ENCODE data around the gene LDB3. TPM values are rescaled to one million over a fixed set of nuclear protein-coding genes. Genes with fewer than 3 reads are reported as not detected.

Gene LDB3
- total RNA-seq, 3 donors from 2014 or later: 0.03 to 0.24 TPM; not detected in 1

DNA sequence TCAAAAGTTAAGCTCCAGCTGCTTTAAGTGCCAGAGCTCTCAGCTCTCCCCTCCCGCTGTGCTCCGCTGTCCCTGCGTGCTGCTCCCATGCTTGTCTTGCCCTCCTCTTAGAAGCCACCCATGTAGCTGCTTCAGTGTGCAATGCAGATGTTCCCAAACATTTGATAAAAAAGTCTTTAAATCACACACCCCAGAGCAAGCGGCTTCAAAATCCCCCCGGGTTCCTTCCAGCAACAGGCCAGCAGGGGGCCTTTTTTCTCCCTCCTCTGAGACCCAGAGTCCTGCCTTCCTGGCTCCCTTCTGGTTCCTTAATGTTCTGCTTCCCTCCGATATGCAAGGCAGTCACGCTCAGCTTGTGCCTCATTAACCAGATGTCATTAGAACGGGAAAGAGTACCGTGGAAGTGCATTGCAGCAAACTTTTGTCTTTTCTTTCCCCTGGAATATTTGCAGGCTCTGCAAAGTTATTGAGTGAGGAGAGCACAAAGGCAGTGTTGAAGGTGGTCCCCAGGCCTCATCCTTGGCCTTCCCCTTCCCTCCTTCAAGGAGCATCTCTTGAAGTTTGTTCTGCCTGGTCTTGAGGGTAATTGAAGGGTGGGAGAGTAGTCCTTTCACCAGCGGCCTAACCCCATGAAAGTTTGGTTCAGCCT, 25.5 kb downstream of the LDB3 start:
- Mint-ChIP-seq H3K36me3 (ENCODE audit: insufficient read depth) (no peaks in the 10 kb centered on the region), H3K27me3 (ENCODE audit: low read depth) (no peaks in the 10 kb centered on the region), H3K9me3 (no peaks in the 10 kb centered on the region), H3K4me3 (no peak overlapping the region), H3K4me1 (ENCODE audit: low read depth) (no peaks in the 10 kb centered on the region)
- peak; percentile 26 for DNase-seq
- peak in 1 of 2 donors; percentile 58 for ATAC-seq

DNA sequence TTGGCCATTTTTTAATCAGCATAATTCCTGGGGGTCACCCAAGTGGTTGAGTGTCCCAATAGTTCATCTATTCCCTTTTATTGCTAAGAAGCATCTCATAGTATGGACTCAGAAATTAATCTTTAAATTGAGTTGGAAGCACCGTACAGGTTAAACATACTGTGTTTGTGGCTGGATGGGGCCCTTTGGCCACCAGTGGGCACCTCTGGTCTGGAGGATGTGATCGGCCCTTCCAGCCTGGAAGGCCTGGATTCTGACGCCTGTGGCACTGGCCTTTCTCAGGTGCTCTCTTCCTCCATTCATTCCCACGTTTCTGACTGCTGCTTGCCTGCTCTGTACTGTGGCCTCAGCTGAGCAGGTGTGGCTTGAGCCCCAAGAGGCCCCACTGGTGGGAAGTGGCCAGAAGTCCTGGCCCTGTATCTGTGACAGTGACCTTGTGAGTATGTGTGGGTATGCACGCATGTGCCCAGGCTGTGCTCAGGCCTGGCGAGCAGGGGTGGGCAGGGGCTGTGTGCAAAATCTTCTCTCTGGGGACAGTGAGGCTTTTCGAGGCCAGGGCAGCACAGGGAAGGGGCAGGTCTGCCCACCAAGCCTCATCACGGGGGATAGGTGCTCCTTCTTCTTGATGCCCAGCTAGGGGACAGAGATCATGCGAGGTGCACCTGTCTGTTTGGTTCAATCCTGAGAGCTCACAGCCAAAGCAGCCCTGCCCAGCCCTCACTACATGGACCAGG, 30.1 kb downstream of the LDB3 start:
- Mint-ChIP-seq H3K4me1 (ENCODE audit: low read depth) (no peaks in the 10 kb centered on the region), H3K4me3 (no peak overlapping the region), H3K27me3 (ENCODE audit: low read depth) (no peaks in the 10 kb centered on the region), H3K36me3 (ENCODE audit: insufficient read depth) (no peaks in the 10 kb centered on the region), H3K9me3 (no peaks in the 10 kb centered on the region)
- DNase-seq (no peak), ATAC-seq (no peak)

DNA sequence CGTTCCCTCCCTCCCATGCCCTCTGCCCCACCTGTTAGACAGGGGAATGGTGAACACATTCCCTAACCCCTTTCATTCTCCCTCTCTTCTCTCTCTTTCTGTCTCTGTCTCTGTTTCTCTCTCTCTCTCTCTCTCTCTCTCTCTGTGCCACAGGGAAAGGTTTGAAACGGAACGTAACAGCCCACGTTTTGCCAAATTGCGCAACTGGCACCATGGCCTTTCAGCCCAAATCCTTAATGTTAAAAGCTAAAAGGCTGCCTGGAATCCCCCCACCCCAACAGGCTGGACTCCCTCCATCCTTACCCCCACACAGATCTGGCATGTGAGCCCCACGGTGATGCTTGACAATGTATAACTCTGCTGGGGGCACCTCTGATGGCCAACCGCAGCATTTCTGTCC, 30.8 kb downstream of the LDB3 start:
- ATAC-seq (no peak), DNase-seq (no peak)
- H3K9me3 Mint-ChIP-seq: no peaks in the 10 kb centered on the region
- no peak overlapping the region for H3K4me3 Mint-ChIP-seq
- H3K27me3 Mint-ChIP-seq (ENCODE audit: low read depth): no peaks in the 10 kb centered on the region
- H3K36me3 Mint-ChIP-seq (ENCODE audit: insufficient read depth): no peaks in the 10 kb centered on the region
- no peaks in the 10 kb centered on the region for H3K4me1 Mint-ChIP-seq (ENCODE audit: low read depth)

DNA sequence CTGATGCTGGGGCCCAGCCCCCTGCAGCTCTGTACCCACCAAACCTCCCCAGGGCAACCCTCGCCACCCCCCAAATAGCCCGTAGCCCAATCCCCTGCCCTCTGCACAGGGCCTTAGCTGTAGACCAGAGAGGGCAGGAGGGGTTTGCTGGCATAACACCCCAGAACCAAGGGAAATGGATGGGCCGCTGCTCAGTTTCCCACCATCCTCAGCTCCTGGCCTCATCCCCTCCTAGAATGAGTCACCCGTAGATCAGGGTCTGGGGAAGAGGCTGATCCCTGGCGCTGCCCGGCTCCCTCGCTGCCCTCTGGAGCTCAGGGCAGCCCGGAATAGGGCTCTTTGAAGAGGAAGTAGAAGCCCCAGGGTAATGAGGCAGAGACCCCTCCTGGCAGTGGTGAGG, 31.2 kb downstream of the LDB3 start:
- no peaks in the 10 kb centered on the region for H3K4me1 Mint-ChIP-seq (ENCODE audit: low read depth)
- H3K4me3 Mint-ChIP-seq: no peak overlapping the region
- ATAC-seq (no peak), DNase-seq (no peak)
- no peaks in the 10 kb centered on the region for H3K36me3 Mint-ChIP-seq (ENCODE audit: insufficient read depth)
- no peaks in the 10 kb centered on the region for H3K27me3 Mint-ChIP-seq (ENCODE audit: low read depth)
- no peaks in the 10 kb centered on the region for H3K9me3 Mint-ChIP-seq

DNA sequence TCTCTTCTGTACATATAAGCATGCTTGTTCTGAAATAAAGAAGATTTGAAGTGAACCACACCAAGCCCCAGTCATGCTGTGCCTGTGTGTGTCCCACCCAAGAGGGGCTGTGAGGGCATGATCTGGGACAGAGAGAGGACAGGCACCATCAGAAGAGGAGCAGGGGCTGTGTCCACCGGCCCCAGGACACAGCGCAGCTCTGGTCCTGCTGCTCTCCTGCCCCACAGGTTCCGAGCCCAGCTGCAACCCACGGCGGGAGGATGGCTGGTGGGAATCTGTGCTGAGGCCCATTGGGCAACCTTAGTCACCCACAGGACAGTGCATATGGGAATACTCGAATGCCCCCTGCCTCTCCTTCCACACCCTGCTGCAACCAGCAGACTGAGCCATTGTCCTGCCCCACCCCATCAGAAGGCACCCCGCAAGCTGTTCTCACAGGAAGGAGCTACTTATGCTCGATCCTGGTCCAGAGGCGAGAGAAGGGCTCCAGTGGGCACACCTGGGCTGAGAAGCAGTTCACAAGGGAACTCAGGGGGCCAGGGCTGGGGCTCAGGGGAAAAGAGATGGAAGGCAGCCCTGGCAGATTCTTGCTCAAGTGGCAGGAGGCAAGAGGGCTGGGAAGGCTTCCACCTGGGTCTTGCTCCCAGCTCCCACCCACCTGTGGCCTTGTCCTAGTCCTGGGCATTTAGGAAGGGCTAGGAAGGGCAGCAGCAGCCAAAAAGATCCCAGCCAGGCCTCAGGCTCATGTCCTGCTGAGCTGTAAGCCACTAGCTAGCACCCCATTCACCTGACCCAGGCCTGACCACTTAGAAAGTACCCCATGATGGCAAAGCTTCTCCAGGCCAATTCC, 31.9 kb downstream of the LDB3 start:
- Mint-ChIP-seq H3K27me3 (ENCODE audit: low read depth) (no peaks in the 10 kb centered on the region), H3K4me3 (no peak overlapping the region), H3K36me3 (ENCODE audit: insufficient read depth) (no peaks in the 10 kb centered on the region), H3K9me3 (no peaks in the 10 kb centered on the region), H3K4me1 (ENCODE audit: low read depth) (no peaks in the 10 kb centered on the region)
- ATAC-seq (no peak), DNase-seq (no peak)

DNA sequence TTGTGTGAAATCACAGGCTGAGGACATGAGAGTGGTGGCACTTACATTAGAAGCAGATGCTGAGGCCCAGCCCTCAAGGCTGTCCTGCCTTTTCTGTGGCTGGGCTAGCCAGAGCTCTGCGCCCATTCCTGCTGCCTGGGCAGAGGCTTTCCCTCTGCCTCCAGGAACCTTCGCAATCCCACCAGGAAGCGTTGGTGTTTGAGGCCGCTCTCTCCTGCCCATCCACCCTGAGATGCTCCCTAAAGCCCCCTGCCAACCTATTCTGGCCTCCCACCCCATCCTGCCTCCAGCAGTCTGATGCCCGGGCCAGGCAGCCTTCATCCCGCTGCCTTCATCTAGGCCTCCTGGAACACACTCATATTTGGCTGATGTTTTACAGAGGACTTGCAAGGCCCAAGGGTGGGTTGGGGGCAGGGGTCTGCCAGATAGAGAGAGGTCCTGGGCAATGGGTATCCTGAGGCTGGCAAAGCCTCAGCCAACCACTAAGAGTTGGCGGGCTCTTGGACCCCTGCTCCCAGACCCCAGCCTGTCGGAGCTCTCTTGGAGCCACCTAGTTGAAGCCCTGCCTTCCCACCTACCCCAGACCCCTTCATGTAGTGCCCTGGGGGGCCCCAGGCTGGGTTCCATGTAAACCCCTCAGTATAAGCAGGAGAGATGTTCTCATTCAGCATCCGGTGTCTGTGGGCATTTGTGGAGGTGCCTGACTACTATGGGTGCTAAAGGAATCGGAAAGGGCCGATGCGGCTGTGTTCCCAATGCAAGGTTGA, 32.7 kb downstream of the LDB3 start:
- Mint-ChIP-seq H3K4me3 (no peak overlapping the region), H3K36me3 (ENCODE audit: insufficient read depth) (no peaks in the 10 kb centered on the region), H3K27me3 (ENCODE audit: low read depth) (no peaks in the 10 kb centered on the region), H3K4me1 (ENCODE audit: low read depth) (no peaks in the 10 kb centered on the region), H3K9me3 (no peaks in the 10 kb centered on the region)
- DNase-seq: no peak
- no peak for ATAC-seq

DNA sequence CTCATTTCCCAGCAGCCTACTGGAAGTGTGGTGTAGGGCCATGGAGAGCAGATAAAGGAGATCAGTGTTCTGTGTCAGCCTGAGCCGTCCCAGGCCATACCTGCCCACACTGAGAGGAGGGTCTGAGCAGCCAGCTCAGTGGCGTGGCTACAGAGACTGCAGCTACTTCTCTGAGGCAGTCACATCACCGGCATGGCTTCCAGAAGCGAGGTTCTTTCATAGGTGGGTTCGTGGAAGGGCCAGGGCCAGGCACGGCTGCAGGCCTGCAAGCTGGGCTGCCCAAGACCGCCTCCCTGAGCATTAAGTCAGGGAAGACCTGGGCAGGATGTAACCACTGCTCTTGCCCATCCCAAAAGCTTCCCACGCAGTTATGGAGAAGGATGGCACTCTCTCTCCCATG, 34.9 kb downstream of the LDB3 start:
- H3K4me3 Mint-ChIP-seq: no peak overlapping the region
- ATAC-seq (no peak), DNase-seq (no peak)
- H3K9me3 Mint-ChIP-seq: no peaks in the 10 kb centered on the region
- no peaks in the 10 kb centered on the region for H3K4me1 Mint-ChIP-seq (ENCODE audit: low read depth)
- no peaks in the 10 kb centered on the region for H3K27me3 Mint-ChIP-seq (ENCODE audit: low read depth)
- H3K36me3 Mint-ChIP-seq (ENCODE audit: insufficient read depth): no peaks in the 10 kb centered on the region

DNA sequence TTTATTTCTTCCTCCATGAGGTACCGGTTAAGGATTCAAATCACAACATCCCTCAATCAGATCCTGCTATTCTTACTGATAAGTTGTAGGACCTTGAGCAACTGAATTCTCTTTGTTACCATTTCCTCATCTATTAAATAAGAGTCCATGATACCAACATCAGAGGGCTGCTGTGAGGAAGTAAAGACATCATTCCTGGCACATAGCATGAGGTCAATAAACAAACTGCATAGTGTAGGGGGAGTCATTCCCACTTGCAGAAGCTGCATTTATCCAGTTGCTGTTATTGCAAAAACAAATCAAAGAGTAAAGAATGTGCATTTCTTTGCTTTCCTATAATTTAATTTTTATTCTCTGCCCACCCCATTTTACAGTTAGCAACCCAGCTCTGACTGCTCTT, 36.8 kb downstream of the LDB3 start:
- Mint-ChIP-seq H3K9me3 (no peaks in the 10 kb centered on the region), H3K4me1 (ENCODE audit: low read depth) (peaks cover 2% of the 10 kb centered on the region), H3K27me3 (ENCODE audit: low read depth) (no peaks in the 10 kb centered on the region), H3K4me3 (no peak overlapping the region), H3K36me3 (ENCODE audit: insufficient read depth) (no peaks in the 10 kb centered on the region)
- no peak for DNase-seq
- no peak for ATAC-seq

DNA sequence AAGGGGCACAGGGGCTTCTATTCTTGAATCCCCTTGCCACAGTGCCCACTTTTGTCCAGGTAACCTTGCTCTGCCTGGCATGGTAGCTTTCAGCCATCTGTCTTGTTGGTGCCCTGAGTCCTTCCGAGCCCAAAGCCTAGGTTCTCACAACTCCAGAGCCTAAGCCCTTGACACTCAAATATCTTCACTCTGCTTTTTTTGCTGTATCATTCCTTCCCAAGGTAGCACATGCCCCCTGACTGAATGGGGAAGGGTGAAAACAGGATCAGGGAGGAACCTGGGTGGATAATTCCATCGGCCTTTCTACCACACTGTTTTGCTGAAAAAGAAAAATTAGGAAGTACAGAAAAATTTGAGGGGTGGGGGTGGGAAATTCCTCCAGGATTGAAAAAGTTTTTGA, 37.6 kb downstream of the LDB3 start:
- Mint-ChIP-seq H3K27me3 (ENCODE audit: low read depth) (no peaks in the 10 kb centered on the region), H3K36me3 (ENCODE audit: insufficient read depth) (no peaks in the 10 kb centered on the region), H3K4me3 (no peak overlapping the region), H3K9me3 (no peaks in the 10 kb centered on the region), H3K4me1 (ENCODE audit: low read depth) (peaks cover 7% of the 10 kb centered on the region)
- no peak for ATAC-seq
- no peak for DNase-seq

DNA sequence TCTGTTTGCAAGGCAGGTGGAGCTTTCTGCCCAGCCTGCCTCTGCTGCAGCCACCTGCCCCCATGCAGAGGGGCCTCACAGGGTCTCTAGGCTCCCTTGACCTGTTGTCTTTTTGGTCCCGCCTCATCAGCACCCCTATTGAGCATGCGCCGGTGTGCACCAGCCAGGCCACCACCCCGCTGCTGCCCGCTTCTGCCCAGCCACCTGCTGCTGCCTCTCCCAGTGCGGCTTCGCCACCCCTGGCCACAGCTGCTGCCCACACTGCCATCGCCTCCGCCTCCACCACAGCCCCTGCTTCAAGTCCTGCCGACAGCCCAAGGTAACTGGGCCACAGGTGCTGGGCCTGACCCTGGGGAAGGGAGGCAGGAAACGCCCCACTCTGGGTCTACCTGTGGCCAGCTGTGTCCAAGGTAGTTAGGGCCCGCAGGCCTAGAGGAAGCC, 38.1 kb downstream of the LDB3 start:
- H3K9me3 Mint-ChIP-seq: no peaks in the 10 kb centered on the region

DNA sequence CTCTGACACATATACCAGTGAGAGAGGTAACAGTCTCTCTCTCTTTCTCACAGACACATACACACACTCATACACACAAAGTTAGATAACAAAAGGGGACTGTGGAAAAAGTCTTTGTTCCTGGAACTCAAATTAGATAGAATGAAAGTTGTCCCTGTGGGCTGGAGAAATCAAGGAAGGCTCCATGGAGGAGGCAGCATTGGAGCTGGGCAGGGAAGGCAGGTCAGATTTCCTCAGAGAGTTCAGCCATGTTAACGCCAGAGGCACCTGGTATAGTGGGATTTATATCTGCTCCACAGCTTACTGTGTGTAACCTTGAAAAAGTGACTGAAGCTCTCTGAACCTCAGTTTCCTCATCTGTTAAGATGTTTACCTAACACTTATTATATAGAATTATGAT, 38.7 kb downstream of the LDB3 start:
- Mint-ChIP-seq H3K4me1 (ENCODE audit: low read depth) (peaks cover 8% of the 10 kb centered on the region), H3K27me3 (ENCODE audit: low read depth) (no peaks in the 10 kb centered on the region), H3K9me3 (no peaks in the 10 kb centered on the region), H3K36me3 (ENCODE audit: insufficient read depth) (no peaks in the 10 kb centered on the region), H3K4me3 (no peak overlapping the region)
- ATAC-seq: no peak
- no peak for DNase-seq

More for the DNA sequence above, 38.1 kb downstream of the LDB3 start:
- DNase-seq (no peak), ATAC-seq (no peak)
- no peaks in the 10 kb centered on the region for H3K27me3 Mint-ChIP-seq (ENCODE audit: low read depth)
- H3K36me3 Mint-ChIP-seq (ENCODE audit: insufficient read depth): no peaks in the 10 kb centered on the region
- H3K4me3 Mint-ChIP-seq: no peak overlapping the region
- H3K4me1 Mint-ChIP-seq (ENCODE audit: low read depth): peaks cover 8% of the 10 kb centered on the region

DNA sequence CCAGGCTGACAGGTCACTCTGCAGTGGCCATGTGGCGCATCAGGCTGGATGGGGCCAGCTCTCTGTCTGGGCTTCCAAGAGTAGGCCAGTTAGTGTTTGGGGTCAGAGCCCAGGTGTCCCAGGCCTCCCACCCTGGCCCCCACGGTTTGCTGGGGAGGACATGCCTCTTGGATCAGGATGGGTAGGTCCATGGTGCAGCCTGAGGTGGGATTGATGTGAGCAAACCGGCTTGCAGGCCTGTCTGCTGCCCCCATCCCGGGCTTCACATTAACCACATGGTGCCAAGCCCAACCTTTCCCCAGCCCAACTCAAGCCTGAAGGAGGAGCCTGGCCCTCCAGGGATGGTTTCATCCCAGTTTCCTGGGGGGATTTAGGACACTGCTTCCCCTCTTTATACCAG, 39.2 kb downstream of the LDB3 start:
- H3K36me3 Mint-ChIP-seq (ENCODE audit: insufficient read depth): no peaks in the 10 kb centered on the region
- peaks cover 11% of the 10 kb centered on the region for H3K4me1 Mint-ChIP-seq (ENCODE audit: low read depth)
- DNase-seq (no peak), ATAC-seq (no peak)
- H3K27me3 Mint-ChIP-seq (ENCODE audit: low read depth): no peaks in the 10 kb centered on the region
- H3K4me3 Mint-ChIP-seq: no peak overlapping the region
- H3K9me3 Mint-ChIP-seq: no peaks in the 10 kb centered on the region

DNA sequence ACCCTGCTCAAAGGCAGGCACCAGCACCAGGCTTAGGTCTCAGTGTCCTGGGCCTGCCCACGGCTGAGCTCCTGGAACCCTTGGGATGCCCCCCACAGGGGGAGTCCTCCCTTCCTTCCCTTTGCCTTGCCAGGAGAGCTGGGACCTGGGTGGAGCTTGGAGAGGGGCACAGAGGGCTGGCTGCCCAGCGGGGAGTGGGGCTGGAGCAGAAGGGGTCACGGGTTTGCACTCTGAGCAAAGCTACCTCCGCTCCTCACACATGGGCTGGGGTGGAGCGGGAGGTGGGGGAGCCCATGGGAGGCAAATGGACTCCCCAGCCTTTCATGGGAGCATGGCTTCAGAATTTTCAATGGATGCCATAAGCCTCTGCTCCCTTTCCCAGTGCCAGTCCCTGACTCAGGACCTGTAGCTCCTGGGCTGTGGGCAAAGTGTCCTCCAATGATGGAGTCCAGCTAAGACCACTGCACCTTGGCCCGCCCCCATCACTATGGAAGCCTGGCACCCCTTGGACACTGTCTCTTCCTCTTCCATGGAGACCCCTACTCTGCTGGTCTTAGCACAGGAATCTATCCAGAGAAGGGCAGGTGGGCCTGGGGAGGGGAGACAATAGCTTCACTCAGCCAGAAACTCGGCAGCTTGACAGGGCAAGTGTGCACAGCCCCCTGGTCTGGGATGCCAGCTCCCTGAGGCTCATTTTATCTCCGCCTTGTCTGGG, 39.9 kb downstream of the LDB3 start:
- DNase-seq (no peak), ATAC-seq (no peak)
- H3K4me3 Mint-ChIP-seq: no peak overlapping the region
- no peaks in the 10 kb centered on the region for H3K27me3 Mint-ChIP-seq (ENCODE audit: low read depth)
- H3K9me3 Mint-ChIP-seq: no peaks in the 10 kb centered on the region
- H3K36me3 Mint-ChIP-seq (ENCODE audit: insufficient read depth): no peaks in the 10 kb centered on the region
- H3K4me1 Mint-ChIP-seq (ENCODE audit: low read depth): peaks cover 11% of the 10 kb centered on the region

Measured in activated T-cell treated with anti-CD3 and anti-CD28 coated beads, Interleukin-2, amount 50 U/mL, for 4 hours (primary cell).